SKM-1 treated with dmso at 0.1 percent for 144 hours (cell line): ENCODE data around the gene ST7L.
"Not testable (repeated sequence)": the region's sequence is repeated elsewhere in the genome, so short reads cannot be mapped to it uniquely, and the experiment has no call there.

Experiments
- DNase-seq: peaks from one replicate; lab custom pipeline; 2025; ENCODE audit not compliant: unreplicated experiment; lab: John Stamatoyannopoulos, UW

Gene ST7L

DNA sequence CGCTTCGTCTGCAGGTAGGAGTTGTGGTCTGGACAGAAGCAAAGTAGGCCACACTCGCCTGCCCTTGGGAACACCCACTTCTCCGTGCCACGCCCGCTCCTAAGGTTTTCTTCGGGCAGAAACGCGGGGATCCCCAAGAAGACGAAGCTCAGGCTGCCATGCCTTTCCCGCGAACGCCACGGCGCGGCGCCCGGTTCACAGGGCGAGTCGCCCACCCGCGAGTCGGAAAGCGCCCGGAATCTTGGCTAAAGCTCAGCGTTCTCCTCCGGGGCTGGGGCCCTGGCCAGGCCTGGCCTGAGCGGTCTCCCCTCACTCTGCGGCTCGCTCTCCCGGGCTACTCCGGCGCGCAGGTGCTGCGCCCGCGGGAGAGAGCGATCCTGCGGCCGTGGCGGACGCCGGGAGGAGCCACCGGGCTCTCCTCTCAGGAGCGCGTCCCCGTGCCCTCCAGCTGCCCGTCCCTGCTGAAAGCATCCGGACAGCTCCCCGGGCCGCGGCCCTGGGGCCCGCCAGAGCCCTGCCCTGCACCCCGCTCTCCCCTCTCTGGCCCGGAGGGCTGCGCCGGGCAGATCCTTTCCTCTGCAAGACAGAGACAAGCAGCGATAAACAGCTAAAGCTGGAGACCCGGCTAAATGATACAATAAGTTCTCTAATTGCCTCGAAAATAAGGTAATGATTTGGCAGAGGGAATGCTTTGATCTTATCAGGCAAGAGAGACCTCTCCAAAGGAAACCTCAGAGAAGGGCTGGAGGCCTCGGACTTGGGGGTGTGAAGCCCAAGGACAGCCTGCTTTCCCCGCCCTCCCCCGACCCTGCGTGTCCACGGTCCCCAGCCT lies 116.9 kb downstream of the ST7L start:
- no peak for DNase-seq

DNA sequence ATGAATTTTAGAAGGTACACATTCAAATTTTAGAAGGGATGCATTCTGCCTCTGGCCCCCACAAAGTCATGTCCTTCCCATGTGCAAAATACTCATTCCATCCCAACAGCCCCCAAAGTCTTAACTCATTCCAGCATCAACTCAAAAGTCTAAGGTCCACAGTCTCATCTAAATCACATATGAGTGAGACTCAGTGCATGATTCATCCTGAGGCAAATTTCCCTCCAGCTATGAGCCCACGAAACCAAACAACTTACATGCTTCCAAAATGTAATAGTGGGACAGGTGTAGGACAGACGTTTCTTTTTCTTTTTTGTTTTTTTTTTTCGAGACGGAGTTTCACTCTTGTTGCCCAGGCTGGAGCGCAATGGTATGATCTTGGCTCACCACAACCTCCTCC lies 122.7 kb downstream of the ST7L start:
- no peak for DNase-seq

DNA sequence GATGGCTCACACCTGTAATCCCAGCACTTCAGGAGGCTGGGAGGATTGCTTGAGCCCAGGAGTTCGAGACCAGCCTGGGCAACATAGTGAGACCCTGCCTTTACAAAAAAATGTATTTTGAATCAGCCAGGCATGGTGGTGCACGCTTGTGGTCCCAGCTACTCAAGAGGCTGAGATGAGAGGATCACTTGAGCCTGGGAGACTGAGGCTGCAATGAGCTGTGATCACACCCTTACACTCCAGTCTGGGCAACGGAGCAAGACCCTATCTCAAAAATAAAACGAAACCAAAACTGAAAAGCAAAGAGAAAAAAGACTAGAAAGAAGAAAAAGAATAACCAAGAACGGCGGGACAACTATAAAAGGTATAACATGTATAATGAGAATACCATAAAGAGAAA lies 125.6 kb downstream of the ST7L start:
- no peak for DNase-seq

DNA sequence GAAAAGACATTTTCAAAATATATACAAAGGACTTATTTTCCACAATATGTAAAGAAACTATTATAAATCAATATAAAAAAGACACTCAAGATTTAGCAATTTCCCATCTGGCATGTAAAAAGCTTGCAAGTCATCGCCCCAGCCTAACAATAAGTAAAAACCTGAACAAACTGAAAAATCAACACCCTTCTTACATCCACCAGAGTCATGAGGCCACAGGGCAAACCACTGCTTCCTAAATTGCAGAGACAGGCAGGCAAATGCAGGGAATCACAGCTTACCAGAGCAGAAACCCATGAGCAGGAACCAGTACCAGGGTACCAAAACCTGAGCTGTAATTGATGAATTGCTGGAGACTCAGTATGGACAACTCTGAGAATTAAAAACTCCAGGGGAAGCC lies 126.9 kb downstream of the ST7L start:
- DNase-seq, result no peak

DNA sequence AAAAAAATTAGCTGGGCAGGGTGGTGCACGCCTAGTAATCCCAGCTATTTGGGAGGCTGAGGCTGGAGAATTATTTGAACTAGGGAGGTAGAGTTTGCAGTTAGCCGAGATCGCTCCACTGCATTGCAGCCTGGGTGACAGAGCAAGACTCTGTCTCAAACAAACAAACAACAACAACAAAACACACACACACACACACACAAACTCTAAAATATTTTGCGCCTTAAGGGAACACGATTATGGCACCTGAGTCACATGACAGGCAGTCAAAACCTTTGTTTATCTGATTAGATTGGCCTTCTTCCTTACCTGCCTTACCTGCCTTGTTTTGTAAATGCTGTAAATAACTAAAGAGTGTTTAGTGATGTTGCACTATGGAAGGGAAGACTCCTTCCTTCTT lies 130.8 kb downstream of the ST7L start:
- DNase-seq, result no peak

DNA sequence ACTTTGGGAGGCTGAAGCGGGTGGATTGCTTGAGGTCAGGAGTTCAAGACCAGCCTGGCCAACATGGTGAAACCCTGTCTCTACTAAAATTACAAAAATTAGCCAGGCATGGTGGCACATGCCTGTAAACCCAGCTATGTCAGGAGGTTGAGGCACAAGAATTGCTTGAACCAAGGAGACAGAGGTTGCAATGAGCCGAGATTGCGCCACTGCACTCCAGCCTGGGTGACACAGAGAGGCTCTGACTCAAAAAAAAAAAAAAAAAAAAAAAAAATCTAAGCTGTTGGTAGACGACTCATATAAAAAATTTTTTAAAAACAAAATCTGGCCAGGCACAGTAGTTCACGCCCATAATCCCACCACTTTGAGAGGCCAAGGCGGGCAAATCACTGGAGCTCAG lies 131.3 kb downstream of the ST7L start:
- DNase-seq, result not testable (repeated sequence)

DNA sequence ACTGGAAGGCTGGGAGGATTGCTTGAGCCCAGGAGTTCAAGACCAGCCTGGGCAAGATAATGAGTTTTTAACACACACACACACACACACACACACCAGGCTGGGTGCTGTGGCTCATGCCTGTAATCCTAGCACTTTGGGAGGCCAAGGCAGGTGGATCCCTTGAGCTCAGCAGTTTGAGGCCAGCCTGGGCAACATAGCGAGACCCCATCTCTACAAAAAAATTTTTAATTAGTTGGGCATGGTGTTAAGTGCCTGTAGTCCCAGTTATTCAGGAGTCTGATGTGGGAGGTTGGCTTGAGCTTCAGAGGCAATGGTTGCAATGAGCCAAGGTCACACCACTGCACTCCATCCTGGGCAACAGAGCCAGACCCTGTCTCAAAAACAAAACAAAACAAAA lies 132.9 kb downstream of the ST7L start:
- DNase-seq, result not testable (repeated sequence)

DNA sequence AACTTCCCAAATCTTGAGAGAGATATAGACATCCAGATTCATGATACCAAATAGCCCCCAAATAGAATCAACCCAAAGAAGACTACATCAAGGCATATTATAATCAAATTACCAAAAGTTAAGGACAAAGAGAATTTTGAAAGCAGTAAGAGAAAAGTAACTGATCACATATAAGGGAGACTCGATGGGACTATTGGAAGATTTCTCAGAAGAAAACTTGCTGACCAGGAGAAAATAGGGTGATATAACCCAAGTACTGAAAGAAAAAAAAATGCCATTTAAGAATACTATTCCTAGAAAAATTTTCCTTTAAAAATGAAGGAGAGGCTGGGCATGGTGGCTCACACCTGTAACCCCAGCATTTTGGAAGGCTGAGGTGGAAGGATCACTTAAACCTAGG lies 140.6 kb downstream of the ST7L start:
- DNase-seq, result no peak

DNA sequence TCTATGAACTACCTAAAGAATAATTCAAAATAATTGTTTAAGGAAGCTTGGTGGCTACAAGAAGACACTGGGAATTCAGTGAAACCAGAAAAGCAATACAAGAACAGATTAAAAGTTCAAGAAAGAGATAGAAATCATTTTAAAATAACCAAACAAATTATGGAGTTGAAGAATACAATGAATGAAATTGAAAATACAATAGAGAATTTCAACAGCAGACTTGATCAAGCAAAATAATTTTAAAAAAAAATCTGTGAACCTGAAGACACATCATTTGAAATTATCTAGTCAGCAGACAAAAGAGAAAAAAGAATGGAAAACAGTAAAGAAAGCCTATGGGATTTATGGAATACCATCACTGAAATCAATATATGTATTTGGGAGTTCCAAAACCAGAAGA lies 141.4 kb downstream of the ST7L start:
- DNase-seq, result no peak
